NCI-H748 treated with DMSO at 0.1 percent for 48 hours (cell line): Measurements from ENCODE around the gene WWOX.

ENCODE experiments used
- DNase-seq: peaks from one replicate; lab custom pipeline; 2025; lab: John Stamatoyannopoulos, UW

The WWOX gene

GRCh38 chr16:78906135-78906534 lies 806.7 kb downstream of the WWOX start:
- DNase-seq = no peak

- DNase-seq = no peak
Measured at GRCh38 chr16:78909226-78909625, 809.8 kb downstream of the WWOX start.

GRCh38 chr16:78915811-78916345 lies 816.4 kb downstream of the WWOX start:
- DNase-seq = no peak

- no peak for DNase-seq
Measured at GRCh38 chr16:78916928-78917545, 817.6 kb downstream of the WWOX start.

- no peak for DNase-seq
Measured at GRCh38 chr16:78918805-78919305, 819.4 kb downstream of the WWOX start.

GRCh38 chr16:78919852-78920251 lies 820.4 kb downstream of the WWOX start:
- DNase-seq = no peak

GRCh38 chr16:78920621-78921020 lies 821.2 kb downstream of the WWOX start:
- no peak for DNase-seq

GRCh38 chr16:78925083-78925767 lies 825.8 kb downstream of the WWOX start:
- no peak for DNase-seq

- no peak for DNase-seq
Measured at GRCh38 chr16:78926723-78927210, 827.3 kb downstream of the WWOX start.

- DNase-seq = no peak
Measured at GRCh38 chr16:78927766-78928165, 828.3 kb downstream of the WWOX start.

- no peak for DNase-seq
Measured at GRCh38 chr16:78929841-78930240, 830.4 kb downstream of the WWOX start.

GRCh38 chr16:78930561-78930960 lies 831.1 kb downstream of the WWOX start:
- DNase-seq = no peak

GRCh38 chr16:78931267-78931666 lies 831.8 kb downstream of the WWOX start:
- no peak for DNase-seq

GRCh38 chr16:78931678-78932077 lies 832.2 kb downstream of the WWOX start:
- DNase-seq = no peak

GRCh38 chr16:78932355-78932943 lies 833.0 kb downstream of the WWOX start:
- DNase-seq = no peak

- no peak for DNase-seq
Measured at GRCh38 chr16:78936060-78936459, 836.6 kb downstream of the WWOX start.

- no peak for DNase-seq
Measured at GRCh38 chr16:78939597-78939996, 840.1 kb downstream of the WWOX start.

- no peak for DNase-seq
Measured at GRCh38 chr16:78942625-78943245, 843.3 kb downstream of the WWOX start.

GRCh38 chr16:78945336-78945735 lies 845.9 kb downstream of the WWOX start:
- DNase-seq = no peak

GRCh38 chr16:78946556-78946955 lies 847.1 kb downstream of the WWOX start:
- no peak for DNase-seq

GRCh38 chr16:78950768-78951167 lies 851.3 kb downstream of the WWOX start:
- no peak for DNase-seq

- no peak for DNase-seq
Measured at GRCh38 chr16:78952630-78953029, 853.2 kb downstream of the WWOX start.
